Upper lobe of left lung (tissue), 4 donors: ENCODE results near the gene U2AF2.

ENCODE experiments used
- CTCF ChIP-seq, 6 experiments: fragments of 450-650 bp in 4 of 6; fragments of 200-600 bp in 2 of 6; sonication (generic) in 2 of 6; IDR thresholded peaks; one replicate each; pipeline ENCODE4 v1.5.1; 2016 to 2019; ENCODE audit warnings: antibody characterized with exemption in 6 of 6
- POLR2A ChIP-seq, 4 donors: fragments of 450-650 bp; IDR thresholded peaks; one replicate each; pipeline ENCODE4 v1.5.1; 2016 to 2017; ENCODE audit warnings: antibody characterized with exemption in 4 of 4, mild to moderate bottlenecking in 2 of 4

- peak; percentile 46 to 81 (median 66) for TF ChIP-seq CTCF (IDR thresholded peaks at IDR 0.05)
- peak in 1 of 4 donors; percentile 52 for TF ChIP-seq POLR2A (IDR thresholded peaks at IDR 0.05)
Observed at GRCh38 chr19:55640043-55640576, 14.7 kb upstream of the U2AF2 start.
